Gastrocnemius medialis (tissue), 4 donors: ENCODE data around the gene IKZF2.

Experiments used
- CTCF ChIP-seq, 5 experiments: fragments of 450-650 bp in 3 of 5; fragments of 200-600 bp in 2 of 5; sonication (generic) in 2 of 5; IDR thresholded peaks in 4 of 5; conservative IDR thresholded peaks in 1 of 5; 1 replicate in 4 of 5; 2 replicates in 1 of 5; pipeline ENCODE4 v1.5.1; 2016 to 2019; ENCODE audit warnings: antibody characterized with exemption in 5 of 5, mild to moderate bottlenecking in 3 of 5, moderate library complexity in 3 of 5
- POLR2A ChIP-seq, 2 donors: fragments of 450-650 bp; IDR thresholded peaks; one replicate each; pipeline ENCODE4 v1.6.1; 2017; ENCODE audit warnings: antibody characterized with exemption in 2 of 2, mild to moderate bottlenecking in 2 of 2, moderate library complexity in 2 of 2

GRCh38 chr2:213090772-213091171 is 60.6 kb downstream of the IKZF2 start:
- TF ChIP-seq CTCF (IDR thresholded peaks at IDR 0.05 in 4 of 5, conservative IDR thresholded peaks at IDR 0.05 in 1 of 5) (no peak), POLR2A (IDR thresholded peaks at IDR 0.05) (no peak)
